ENCODE results near the gene FBN3.

DNA sequence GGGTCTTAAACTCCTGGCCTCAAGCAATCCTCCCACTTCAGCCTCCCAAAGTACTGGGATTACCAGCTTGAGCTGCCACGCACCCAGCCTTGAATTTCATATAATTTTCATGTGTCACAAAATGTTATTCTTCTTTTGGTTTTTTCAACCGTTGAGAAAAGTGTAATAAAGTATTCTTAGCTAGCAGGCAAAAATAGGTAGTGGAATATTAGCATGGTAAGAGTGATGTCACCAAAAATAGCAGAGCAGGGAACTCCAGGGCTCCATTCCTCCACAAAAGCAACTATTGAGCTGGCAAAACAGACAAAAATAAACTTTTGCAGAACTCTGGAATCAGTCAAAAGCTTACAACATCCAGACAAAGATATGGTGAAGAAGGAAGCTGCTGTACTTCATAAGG is 43.9 kb downstream of the FBN3 start:
- no peak for TF ChIP-seq CTCF (IDR thresholded peaks at IDR 0.05)
- no peak for TF ChIP-seq POLR2A (IDR thresholded peaks at IDR 0.05)
